BLaER1 treated with 17β-estradiol and CSF1 and Interleukin-3, amounts not matched to agents 10 nM and 100 nM (cell line): Measurements from ENCODE around the gene MAP4K2.
"Not testable (repeated sequence)": the region's sequence is repeated elsewhere in the genome, so short reads cannot be mapped to it uniquely, and the experiment has no call there.

Experiments used
- H3K27ac ChIP-seq, 11 experiments: shearing (Covaris generic); formaldehyde crosslinking; 2 replicates each; pipeline ENCODE4 v1.8.1; 2022
- H3K27me3 ChIP-seq, 11 experiments: shearing (Covaris generic); formaldehyde crosslinking; 2 replicates each; pipeline ENCODE4 v1.8.1; 2022
- H3K36me3 ChIP-seq, 11 experiments: shearing (Covaris generic); formaldehyde crosslinking; 2 replicates each; pipeline ENCODE4 v1.8.1; 2022
- H3K4me1 ChIP-seq, 10 experiments: shearing (Covaris generic); formaldehyde crosslinking; 2 replicates each; pipeline ENCODE4 v1.8.1; 2022
- H3K4me2 ChIP-seq, 11 experiments: shearing (Covaris generic); formaldehyde crosslinking; 2 replicates each; pipeline ENCODE4 v1.8.1; 2022
- H3K4me3 ChIP-seq, 10 experiments: shearing (Covaris generic); formaldehyde crosslinking; 2 replicates each; pipeline ENCODE4 v1.8.1; 2022
- H3K9ac ChIP-seq, 11 experiments: shearing (Covaris generic); formaldehyde crosslinking; 2 replicates each; pipeline ENCODE4 v1.8.1; 2022
- H3K9me3 ChIP-seq, 11 experiments: shearing (Covaris generic); formaldehyde crosslinking; replicated peaks in 1 of 11; 2 replicates each; pipeline ENCODE4 v1.8.1; 2022
- H4K20me1 ChIP-seq, 11 experiments: shearing (Covaris generic); formaldehyde crosslinking; 2 replicates each; pipeline ENCODE4 v1.8.1; 2022
- Cebpa-rat ChIP-seq, 11 experiments: shearing (Covaris generic); IDR thresholded peaks; 2 replicates each; pipeline ENCODE4 v1.8.1; 2022

Gene MAP4K2

DNA sequence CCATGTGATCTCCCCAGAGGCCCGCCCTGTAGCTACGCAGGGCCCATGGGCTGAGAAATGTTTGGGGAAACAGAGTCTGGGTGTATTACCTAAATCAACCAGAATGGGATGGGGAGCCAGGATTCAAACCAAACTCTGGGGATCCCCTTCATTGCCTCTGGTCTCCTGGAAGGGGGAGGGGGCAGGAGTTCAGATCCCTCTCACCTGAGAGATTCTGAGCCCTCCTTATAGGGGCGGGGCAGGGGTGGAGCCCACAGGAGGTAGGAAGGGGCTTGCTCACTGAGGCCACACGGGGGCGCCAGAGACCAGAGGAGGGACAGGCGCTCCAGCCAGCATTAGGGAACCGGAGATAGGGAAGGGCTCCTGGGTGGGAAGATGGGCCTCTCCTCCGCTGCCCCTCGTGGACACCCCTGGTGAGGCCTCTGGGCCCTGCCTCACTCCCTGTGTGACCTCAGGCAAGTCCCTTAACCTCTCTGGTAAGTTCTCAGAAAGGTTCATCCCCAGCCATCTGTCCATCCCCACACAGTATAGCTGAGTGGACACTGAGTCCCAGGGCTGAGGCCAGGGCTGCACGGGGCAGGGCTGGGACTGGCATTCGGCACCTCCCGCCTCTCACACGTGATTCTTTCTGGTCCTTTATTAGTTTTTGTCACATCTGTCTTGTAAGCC is 44.1 kb upstream of the MAP4K2 start:
- peaks cover 0 to 5% (median under 1%) of the 10 kb centered on the region in 11 experiments; a peak in 2 of 22 replicates for H3K36me3 ChIP-seq
- no peaks in the 10 kb centered on the region for H3K9me3 ChIP-seq
- no peak overlapping the region for H3K4me3 ChIP-seq
- H3K4me2 ChIP-seq, result peak overlapping the region in 10 of 11 experiments; percentile 7 to 98 (median 51); a peak in 13 of 22 replicates
- H3K4me1 ChIP-seq, result peaks cover 62 to 84% (median 79%) of the 10 kb centered on the region in 10 experiments
- H3K9ac ChIP-seq, result no peak overlapping the region
- no peak for TF ChIP-seq Cebpa-rat (IDR thresholded peaks at IDR 0.05)
- H3K27me3 ChIP-seq, result peaks cover 0 to 19% (median 8%) of the 10 kb centered on the region in 11 experiments; a peak in 14 of 22 replicates
- H4K20me1 ChIP-seq, result peaks cover 4 to 25% (median 13%) of the 10 kb centered on the region in 11 experiments; a peak in 16 of 22 replicates
- H3K27ac ChIP-seq, result no peak overlapping the region

DNA sequence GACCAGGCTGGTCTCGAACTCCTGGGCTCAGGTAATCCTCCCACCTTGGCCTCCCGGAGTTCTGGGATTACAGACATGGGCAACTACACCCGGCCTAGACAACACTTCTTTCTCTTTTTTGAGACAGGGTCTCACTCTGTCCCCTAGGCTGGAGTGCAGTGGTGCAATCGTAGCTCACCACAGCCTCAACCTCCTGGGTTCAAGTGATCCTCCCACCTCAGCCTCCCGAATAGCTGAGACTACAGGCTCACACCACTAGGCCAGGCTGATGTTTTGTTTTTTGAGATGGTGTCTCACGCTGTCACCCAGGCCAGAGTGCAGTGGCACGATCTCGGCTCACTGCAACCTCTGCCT is 42.7 kb upstream of the MAP4K2 start:
- H3K9ac ChIP-seq, H3K27ac ChIP-seq, H3K36me3 ChIP-seq, H3K4me3 ChIP-seq, H3K9me3 ChIP-seq: not testable (repeated sequence)
- H3K4me2 ChIP-seq, result peak overlapping the region in 2 of 11 experiments; percentile 80 to 90; a peak in 2 of 22 replicates
- peaks cover 48 to 72% (median 65%) of the 10 kb centered on the region in 10 experiments for H3K4me1 ChIP-seq
- peaks cover 0 to 19% (median 8%) of the 10 kb centered on the region in 11 experiments; a peak in 14 of 22 replicates for H3K27me3 ChIP-seq
- peaks cover 0 to 12% (median 0%) of the 10 kb centered on the region in 11 experiments; a peak in 3 of 22 replicates for H4K20me1 ChIP-seq

- peak overlapping the region in 4 of 11 experiments; percentile 34 to 54 (median 45); a peak in 4 of 22 replicates for H3K27ac ChIP-seq
- TF ChIP-seq Cebpa-rat (IDR thresholded peaks at IDR 0.05), result peak in 1 of 11 experiments; percentile 29; a peak in 1 of 22 replicates
- H4K20me1 ChIP-seq, result peaks cover 0 to 12% (median 0%) of the 10 kb centered on the region in 11 experiments; a peak in 3 of 22 replicates
- H3K9ac ChIP-seq, result peak overlapping the region in 10 of 11 experiments; percentile 56 to 70 (median 64); a peak in 14 of 22 replicates
- H3K4me2 ChIP-seq, result peak overlapping the region; percentile 67 to 91 (median 83)
- no peaks in the 10 kb centered on the region for H3K9me3 ChIP-seq
- H3K36me3 ChIP-seq, result no peaks in the 10 kb centered on the region
- H3K4me1 ChIP-seq, result peaks cover 43 to 67% (median 60%) of the 10 kb centered on the region in 10 experiments
- H3K4me3 ChIP-seq, result peak overlapping the region; percentile 38 to 71 (median 57); a peak in 18 of 20 replicates
- peaks cover 0 to 19% (median 8%) of the 10 kb centered on the region in 11 experiments; a peak in 14 of 22 replicates for H3K27me3 ChIP-seq
Observed at GRCh38 chr11:64845129-64845775, 42.2 kb upstream of the MAP4K2 start.

DNA sequence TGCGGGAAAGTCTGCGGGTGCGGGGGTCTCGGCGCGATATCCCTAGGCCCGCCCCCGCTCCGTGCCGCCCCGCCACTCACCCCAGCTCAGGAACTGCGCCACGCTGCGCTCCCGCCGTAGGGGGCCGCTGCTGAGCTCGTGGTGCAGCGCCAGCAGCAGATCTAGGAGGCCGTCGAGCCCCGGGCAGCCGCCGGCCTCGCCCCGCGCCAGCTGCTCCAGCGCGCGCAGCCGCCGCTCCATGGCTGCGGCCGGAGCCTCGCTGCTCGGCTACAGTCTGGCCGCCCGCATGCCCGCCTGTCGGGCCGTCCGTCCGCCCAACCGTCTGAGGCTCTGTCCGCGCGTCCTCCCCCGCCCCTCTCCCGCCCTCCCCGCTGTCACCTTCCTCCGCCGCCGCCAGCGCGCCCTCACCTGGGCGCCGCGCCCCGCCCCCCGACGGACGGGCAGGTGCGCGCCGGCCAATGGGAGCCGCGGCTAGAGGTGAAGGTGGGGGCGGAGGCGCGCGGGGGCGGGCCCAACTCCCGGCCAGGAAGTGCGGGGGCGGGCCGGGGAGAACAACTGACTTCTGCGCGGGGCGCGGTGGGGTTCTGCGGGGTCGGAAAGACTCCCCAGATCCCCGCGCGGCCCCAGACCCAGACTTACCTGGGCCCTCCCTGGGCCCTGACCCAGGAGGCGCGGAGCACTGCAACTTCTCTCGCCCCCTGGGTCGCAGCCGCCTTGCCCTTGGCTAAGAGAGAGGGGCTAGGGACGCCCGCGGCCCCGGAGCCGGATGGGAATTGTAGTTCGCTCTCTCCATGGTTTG is 41.5 kb upstream of the MAP4K2 start, which contains the start of gene CDC42BPG:
Gene CDC42BPG (minus strand): TSS at position 324 of the 799 bp plus-strand sequence. CDS start 84 bp downstream, at position 240.
- no peaks in the 10 kb centered on the region for H3K9me3 ChIP-seq
- peak within 1 kb of the TSS; percentile 67 to 91 (median 83) for H3K4me2 ChIP-seq
- H3K27me3 ChIP-seq, result peaks cover 0 to 19% (median 8%) of the 10 kb centered on the region in 11 experiments; a peak in 14 of 22 replicates
- peak within 1 kb of the TSS; percentile 55 to 70 (median 63); a peak in 18 of 22 replicates for H3K9ac ChIP-seq
- H3K27ac ChIP-seq, result peak within 1 kb of the TSS in 6 of 11 experiments; percentile 34 to 54 (median 44); a peak in 9 of 22 replicates
- peak within 1 kb of the TSS; percentile 38 to 71 (median 57) for H3K4me3 ChIP-seq
- no peak for TF ChIP-seq Cebpa-rat (IDR thresholded peaks at IDR 0.05)
- H3K4me1 ChIP-seq, result peaks cover 36 to 60% (median 53%) of the 10 kb centered on the region in 10 experiments
- H4K20me1 ChIP-seq, result peaks cover 0 to 12% (median 0%) of the 10 kb centered on the region in 11 experiments; a peak in 3 of 22 replicates
- no peaks in the 10 kb centered on the region for H3K36me3 ChIP-seq

DNA sequence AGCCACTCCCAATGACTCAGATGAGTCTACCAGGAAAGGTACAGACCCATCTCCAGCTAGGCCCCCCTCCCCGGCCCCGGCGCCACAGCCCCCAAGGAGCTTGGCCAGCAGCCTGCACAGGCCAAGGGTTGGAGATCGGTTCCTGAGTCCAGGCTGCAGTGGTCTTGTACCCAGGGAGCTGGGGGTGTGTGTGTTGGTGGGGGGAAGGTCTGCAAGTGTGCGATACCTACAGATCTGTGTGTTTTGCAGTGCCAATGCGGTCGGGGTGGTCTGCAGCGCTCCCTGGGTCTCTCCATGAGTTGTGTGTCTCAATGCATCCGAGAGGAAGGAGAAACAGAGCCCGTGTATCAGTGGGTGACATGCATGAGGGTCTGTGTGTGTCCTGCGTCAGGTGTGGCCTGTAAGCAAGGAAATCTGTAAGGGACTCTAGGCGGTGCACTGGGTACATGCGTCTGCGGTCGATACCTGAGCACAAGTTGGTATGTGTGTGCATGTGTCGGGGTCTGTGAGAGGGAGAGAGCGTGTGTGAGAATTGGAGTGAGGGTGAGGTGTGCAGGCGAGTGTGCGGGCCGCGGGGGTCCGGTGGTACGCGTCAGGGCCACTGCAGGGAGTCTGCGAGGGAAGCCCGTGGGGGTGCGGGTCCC is 40.8 kb upstream of the MAP4K2 start:
- Histone ChIP-seq H3K9ac (peak overlapping the region in 8 of 11 experiments; percentile 59 to 70 (median 64); a peak in 9 of 22 replicates), H3K36me3 (no peaks in the 10 kb centered on the region), H3K27ac (no peak overlapping the region), H3K4me3 (peak overlapping the region in 9 of 10 experiments; percentile 38 to 71 (median 58); a peak in 11 of 20 replicates), H3K9me3 (no peaks in the 10 kb centered on the region), H3K4me2 (peak overlapping the region; percentile 67 to 91 (median 83)), H3K27me3 (peaks cover 0 to 19% (median 8%) of the 10 kb centered on the region in 11 experiments; a peak in 14 of 22 replicates), H3K4me1 (peaks cover 29 to 53% (median 46%) of the 10 kb centered on the region in 10 experiments), H4K20me1 (peaks cover 0 to 12% (median 0%) of the 10 kb centered on the region in 11 experiments; a peak in 3 of 22 replicates)
- no peak for TF ChIP-seq Cebpa-rat (IDR thresholded peaks at IDR 0.05)

DNA sequence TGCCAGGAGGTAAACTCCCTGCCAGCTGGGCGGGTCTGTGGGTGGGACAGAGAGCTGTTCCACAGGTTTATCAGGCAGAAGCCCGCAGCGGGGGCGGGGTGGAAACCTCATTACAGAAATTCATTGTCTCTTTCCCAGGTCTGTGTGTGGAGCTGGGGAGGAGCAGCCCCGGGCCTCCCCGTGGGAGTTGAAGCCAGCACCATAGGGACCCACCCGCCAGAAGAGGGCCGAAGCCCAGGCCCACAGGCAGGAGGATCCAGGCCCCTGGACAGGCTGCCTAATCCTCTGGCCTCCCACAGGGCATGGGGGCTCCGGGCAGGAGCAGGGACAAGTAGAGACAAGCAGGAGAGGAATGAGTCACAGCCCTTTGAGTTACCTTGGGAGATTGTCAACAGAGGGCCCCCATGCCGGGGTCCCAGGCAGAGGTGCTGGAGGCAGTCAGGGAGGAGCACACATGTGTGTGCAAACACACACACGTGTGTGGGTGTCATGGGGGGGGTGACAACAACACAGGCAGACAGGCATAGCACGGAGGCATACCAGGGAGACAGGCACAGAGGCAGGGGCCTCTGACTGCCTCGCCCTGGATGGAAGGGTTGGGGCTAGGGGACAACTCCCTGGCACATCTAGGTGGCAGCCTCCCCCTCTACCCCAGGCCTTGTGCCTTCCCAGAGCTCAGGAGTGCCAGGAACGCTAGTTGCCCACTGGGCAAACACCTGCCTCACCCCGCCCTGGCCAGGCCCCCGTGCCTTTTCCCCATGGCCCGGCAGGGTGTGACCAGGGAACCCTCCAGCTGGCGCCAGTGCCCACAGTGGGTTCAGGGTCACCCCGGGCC is 40.1 kb upstream of the MAP4K2 start:
- Histone ChIP-seq H3K9me3 (no peaks in the 10 kb centered on the region), H3K27ac (no peak overlapping the region), H3K27me3 (peaks cover 0 to 19% (median 8%) of the 10 kb centered on the region in 11 experiments; a peak in 14 of 22 replicates), H3K9ac (peak overlapping the region in 4 of 11 experiments; percentile 9 to 41 (median 30); a peak in 3 of 22 replicates), H3K4me2 (peak overlapping the region; percentile 67 to 91 (median 83); a peak in 19 of 22 replicates), H3K4me3 (no peak overlapping the region), H3K4me1 (peaks cover 22 to 51% (median 42%) of the 10 kb centered on the region in 10 experiments), H4K20me1 (peaks cover 0 to 12% (median 0%) of the 10 kb centered on the region in 11 experiments; a peak in 2 of 22 replicates), H3K36me3 (no peaks in the 10 kb centered on the region)
- no peak for TF ChIP-seq Cebpa-rat (IDR thresholded peaks at IDR 0.05)

DNA sequence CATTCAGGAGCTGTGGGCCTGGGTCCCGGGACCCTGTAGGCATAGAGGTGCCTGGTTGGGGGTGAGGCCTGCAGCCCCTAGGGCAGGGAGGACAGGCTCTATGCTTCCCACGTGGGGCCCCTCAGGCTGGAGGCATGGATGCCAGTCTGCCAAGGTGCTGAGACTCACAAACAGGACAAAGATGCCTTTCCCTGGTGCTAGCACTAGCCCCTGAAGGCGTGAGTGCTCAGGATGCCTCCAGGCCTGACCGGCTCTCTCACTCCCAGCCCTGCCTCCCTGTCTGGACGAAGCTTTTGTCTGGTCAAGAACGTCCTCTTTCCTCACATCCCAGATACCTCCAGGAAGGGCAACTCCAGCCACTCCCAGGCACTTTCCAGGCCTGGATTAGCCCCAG is 39.3 kb upstream of the MAP4K2 start:
- no peak overlapping the region for H3K9ac ChIP-seq
- H3K27ac ChIP-seq, result no peak overlapping the region
- H3K4me1 ChIP-seq, result peaks cover 15 to 51% (median 42%) of the 10 kb centered on the region in 10 experiments
- TF ChIP-seq Cebpa-rat (IDR thresholded peaks at IDR 0.05), result no peak
- no peaks in the 10 kb centered on the region for H3K9me3 ChIP-seq
- H4K20me1 ChIP-seq, result peaks cover 0 to 12% (median 0%) of the 10 kb centered on the region in 11 experiments; a peak in 3 of 22 replicates
- no peaks in the 10 kb centered on the region for H3K36me3 ChIP-seq
- peak overlapping the region in 6 of 11 experiments; percentile 76 to 90 (median 84); a peak in 8 of 22 replicates for H3K4me2 ChIP-seq
- H3K4me3 ChIP-seq, result no peak overlapping the region
- peaks cover 0 to 19% (median 8%) of the 10 kb centered on the region in 11 experiments; a peak in 14 of 22 replicates for H3K27me3 ChIP-seq
